HCT116 (cell line): ENCODE results near the gene CA11. TPM values are rescaled to one million over a fixed set of nuclear protein-coding genes. Genes with fewer than 3 reads are reported as not detected.

Experiments
- ATAC-seq: fragments of 200-7000 bp; cut with Tn5 transposase; 2 replicates; pipeline ENCODE4 v1.9.1; 2020; ENCODE audit warnings: mild to moderate bottlenecking, moderate library complexity
- BruUV-seq: library from RNA; stranded (reverse); fragments of 400-500 nt; replicated peaks from 2 replicates; lab custom pipeline; 2021; lab: Mats Ljungman, UMichigan
- CTCF ChIA-PET: fragments of 300-600 bp; sonication (Branson Sonifier 250); formaldehyde crosslinking; loops from one replicate; lab custom pipeline; 2021; ENCODE audit warnings: antibody characterized with exemption; lab: Charles Lee
- POLR2A ChIA-PET: fragments of 300-600, 350-600 bp; sonication (Branson Sonifier 250); formaldehyde crosslinking; loops from one replicate; lab custom pipeline; 2021; ENCODE audit warnings: antibody characterized with exemption; lab: Charles Lee
- RAD21 ChIA-PET, 2 experiments: fragments of 300-600 bp; sonication (Branson Sonifier 250); formaldehyde crosslinking; loops; one replicate each; lab custom pipeline; 2023; ENCODE audit warnings: low total read pairs in 2 of 2; ENCODE audit not compliant: uncharacterized antibody in 2 of 2, unreplicated experiment in 2 of 2, low non-redundant PET in 1 of 2; lab: Charles Lee
- DNase-seq: peaks from one replicate; pipeline ENCODE4 v3.0.0-alpha.2; 2010; ENCODE audit warnings: low read depth, low spot score
- H2AFZ ChIP-seq: fragments of 200-600 bp; shearing (Covaris generic), sonication (generic); 2 replicates; pipeline ENCODE4 v1.6.1; 2017; ENCODE audit warnings: low read depth, mixed run types, mixed read lengths, antibody characterized with exemption, low read length; ENCODE audit not compliant: poor library complexity, severe bottlenecking
- H3K27ac ChIP-seq: 2 replicates; pipeline ENCODE4 v1.5.1; 2012; ENCODE audit warnings: low read depth, low read length
- H3K27me3 ChIP-seq: fragments of 200-600 bp; sonication (generic); 2 replicates; pipeline ENCODE4 v1.6.1; 2016; ENCODE audit warnings: mixed run types, low read length, mixed read lengths; ENCODE audit not compliant: insufficient read depth
- H3K36me3 ChIP-seq, 2 experiments: fragments of 200-500 bp in 1 of 2; fragments of 200-600 bp in 1 of 2; sonication (Bioruptor generic) in 1 of 2; sonication (generic) in 1 of 2; 2 replicates each; pipeline versions ENCODE4 v1.5.1 to v1.6.1; 2014 to 2016; ENCODE audit warnings: low read length in 2 of 2, inconsistent platforms in 1 of 2, mixed read lengths in 1 of 2, mixed run types in 1 of 2; ENCODE audit not compliant: insufficient read depth in 2 of 2, control insufficient read depth in 1 of 2
- H3K4me1 ChIP-seq, 2 experiments: fragments of 200-600 bp in 1 of 2; sonication (generic) in 1 of 2; 2 replicates each; pipeline versions ENCODE4 v1.5.1 to v1.6.1; 2012 to 2017; ENCODE audit warnings: low read length in 2 of 2, inconsistent platforms in 1 of 2, mild to moderate bottlenecking in 1 of 2, mixed read lengths in 1 of 2, mixed run types in 1 of 2, moderate library complexity in 1 of 2; ENCODE audit not compliant: insufficient read depth in 2 of 2, control insufficient read depth in 1 of 2
- H3K4me2 ChIP-seq: fragments of 200-600 bp; sonication (generic); 2 replicates; pipeline ENCODE4 v1.6.1; 2017; ENCODE audit warnings: mixed run types, low read length, mixed read lengths
- H3K4me3 ChIP-seq, 2 experiments: fragments of 200-600 bp in 1 of 2; sonication (generic) in 1 of 2; replicated peaks in 1 of 2; 2 replicates each; pipeline ENCODE4 v1.5.1; 2011 to 2016; ENCODE audit warnings: low read length in 2 of 2, control low read depth in 1 of 2, low read depth in 1 of 2, mild to moderate bottlenecking in 1 of 2, mixed read lengths in 1 of 2, mixed run types in 1 of 2
- H3K79me2 ChIP-seq: fragments of 200-600 bp; sonication (generic); 2 replicates; pipeline ENCODE4 v1.6.1; 2017; ENCODE audit warnings: mild to moderate bottlenecking, mixed run types, low read length, moderate library complexity, mixed read lengths; ENCODE audit not compliant: insufficient read depth
- H3K9ac ChIP-seq: fragments of 200-600 bp; sonication (generic); 2 replicates; pipeline ENCODE4 v1.6.1; 2016; ENCODE audit warnings: low read length, mixed read lengths
- H3K9me2 ChIP-seq: fragments of 200-600 bp; sonication (generic), shearing (Covaris generic); 2 replicates; pipeline ENCODE4 v1.6.1; 2017; ENCODE audit warnings: mixed run types, mild to moderate bottlenecking, moderate library complexity; ENCODE audit not compliant: insufficient read depth
- H3K9me3 ChIP-seq, 2 experiments: fragments of 200-500 bp in 1 of 2; fragments of 200-600 bp in 1 of 2; sonication (Bioruptor generic) in 1 of 2; sonication (generic) in 1 of 2; 2 replicates each; pipeline ENCODE4 v1.6.1; 2014 to 2017; ENCODE audit warnings: low read length in 2 of 2, mixed read lengths in 2 of 2, inconsistent platforms in 1 of 2, low read depth in 1 of 2, mild to moderate bottlenecking in 1 of 2, mixed run types in 1 of 2, moderate library complexity in 1 of 2; ENCODE audit not compliant: control insufficient read depth in 1 of 2, insufficient read depth in 1 of 2
- H4K20me1 ChIP-seq: fragments of 200-600 bp; sonication (generic), shearing (Covaris generic); 2 replicates; pipeline ENCODE4 v1.6.1; 2017; ENCODE audit warnings: mixed run types, mild to moderate bottlenecking, moderate library complexity; ENCODE audit not compliant: insufficient read depth
- CBX3 ChIP-seq: IDR thresholded peaks from 2 replicates; pipeline ENCODE4 v1.6.1; 2012; ENCODE audit warnings: low read depth
- CEBPB ChIP-seq: IDR thresholded peaks from 2 replicates; pipeline ENCODE4 v1.6.1; 2012; ENCODE audit warnings: low read depth
- EGR1 ChIP-seq: IDR thresholded peaks from 2 replicates; pipeline ENCODE4 v1.6.1; 2012; ENCODE audit warnings: low read depth
- EZH2 ChIP-seq: fragments of 200-600 bp; sonication (generic); IDR thresholded peaks from 2 replicates; pipeline ENCODE4 v1.6.1; 2017; ENCODE audit warnings: antibody characterized with exemption, mixed run types
- EZH2phosphoT487 ChIP-seq: fragments of 200-600 bp; IDR thresholded peaks from 2 replicates; pipeline ENCODE4 v1.6.1; 2018; ENCODE audit warnings: antibody characterized with exemption, borderline replicate concordance
- JUND ChIP-seq: IDR thresholded peaks from 2 replicates; pipeline ENCODE4 v1.6.1; 2012
- POLR2AphosphoS5 ChIP-seq: IDR thresholded peaks from 2 replicates; pipeline ENCODE4 v1.6.1; 2011; ENCODE audit warnings: mild to moderate bottlenecking, low read depth, low read length, moderate library complexity
- RAD21 ChIP-seq: IDR thresholded peaks from 2 replicates; pipeline ENCODE4 v1.6.1; 2012; ENCODE audit warnings: low read depth, mild to moderate bottlenecking
- SRF ChIP-seq: IDR thresholded peaks from 2 replicates; pipeline ENCODE4 v1.6.1; 2012; ENCODE audit warnings: low read depth
- YY1 ChIP-seq: IDR thresholded peaks from 2 replicates; pipeline ENCODE4 v1.6.1; 2011; ENCODE audit warnings: low read length, low read depth, moderate library complexity, mild to moderate bottlenecking; ENCODE audit not compliant: insufficient replicate concordance; ENCODE audit errors: extremely low read depth
- ZFX ChIP-seq: fragments of 450-650 bp; IDR thresholded peaks from 2 replicates; pipeline ENCODE4 v1.6.1; 2017
- intact Hi-C: fragments of 100-400 bp; cut with micrococcal nuclease; formaldehyde crosslinking; loops from 2 replicates; pipeline ENCODE4 v1.10.0; 2022
- total RNA-seq: library from RNA; stranded (reverse); gene quantifications from one replicate; pipeline ENCODE4 v1.2.1, GENCODE V29; 2021; ENCODE audit not compliant: unreplicated experiment
- TF ChIP-seq, protein P1 (sequence below): IDR thresholded peaks from 2 replicates; pipeline ENCODE4 v1.6.1; 2012

The CA11 gene
- total RNA-seq, 1 experiment from 2014 or later = 29.6 TPM

DNA sequence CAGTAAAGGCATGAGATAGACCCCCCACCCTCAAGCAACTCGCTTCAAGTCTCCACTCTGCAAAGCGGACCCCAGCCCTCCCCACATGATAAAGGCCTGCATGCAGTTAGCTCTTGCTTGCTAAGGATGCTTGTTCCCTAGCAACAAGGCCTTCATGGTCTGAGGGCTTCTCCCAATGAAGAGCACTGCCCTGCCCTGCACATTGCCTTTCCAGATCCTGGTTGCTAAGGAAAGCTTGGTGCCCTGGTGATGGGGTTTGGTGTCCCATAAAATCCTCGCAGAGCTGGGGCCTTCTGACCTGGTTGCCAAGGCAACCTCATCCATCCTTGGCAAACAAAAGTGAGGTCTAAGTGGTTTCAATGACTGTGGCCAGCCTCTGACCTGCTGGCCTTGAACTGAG is 14.8 kb downstream of the CA11 start:
- DNase-seq (no peak), ATAC-seq (no peak)
- intact Hi-C loops = no loop called here
- Histone ChIP-seq H3K9me3 (no peaks in the 10 kb centered on the region), H3K9me2 (no peaks in the 10 kb centered on the region), H4K20me1 (no peaks in the 10 kb centered on the region), H3K27me3 (no peaks in the 10 kb centered on the region), H3K36me3 (peaks cover 2 to 13% of the 10 kb centered on the region in 2 experiments; a peak in 1 of 4 replicates), H2AFZ (no peak overlapping the region), H3K27ac (no peak overlapping the region; the same call in 1 of the 2 replicates), H3K79me2 (peaks cover 18% of the 10 kb centered on the region), H3K4me2 (peak overlapping the region; percentile 63; the same call in 1 of the 2 replicates), H3K4me1 (peaks cover 47 to 70% of the 10 kb centered on the region in 2 experiments)
- ChIA-PET RAD21 (no interaction called here), POLR2A (interaction anchor here (1.4 to 2.0 kb wide), 2 partner anchors 14 to 22 kb away, joined by 4 to 7 read pairs; no protein-coding TSS in a partner anchor), CTCF (no interaction called here)
- BruUV-seq = no TSS peak
- TF ChIP-seq EZH2 (no peak), RAD21 (no peak), JUND (no peak), ZFX (no peak), SRF (no peak), EZH2phosphoT487 (no peak), CEBPB (no peak), POLR2AphosphoS5 (no peak), EGR1 (no peak), CBX3 (no peak), YY1 (no peak)
- TF ChIP-seq, protein P1, sequence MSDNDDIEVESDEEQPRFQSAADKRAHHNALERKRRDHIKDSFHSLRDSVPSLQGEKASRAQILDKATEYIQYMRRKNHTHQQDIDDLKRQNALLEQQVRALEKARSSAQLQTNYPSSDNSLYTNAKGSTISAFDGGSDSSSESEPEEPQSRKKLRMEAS = no peak
- TF ChIP-seq, all 23 proteins: peak for 0
- Histone ChIP-seq H3K9ac (no peak overlapping the region), H3K4me3 (no peak overlapping the region)
